ENCODE measurements around the gene SLC5A6.
A peak's percentile ranks its signal among the peaks of the same experiment; 100 is the strongest.

SLC5A6 gene

GRCh38 chr2:27236136-27236535 lies 24.1 kb upstream of the SLC5A6 start:
- no peak for DNase-seq

DNA sequence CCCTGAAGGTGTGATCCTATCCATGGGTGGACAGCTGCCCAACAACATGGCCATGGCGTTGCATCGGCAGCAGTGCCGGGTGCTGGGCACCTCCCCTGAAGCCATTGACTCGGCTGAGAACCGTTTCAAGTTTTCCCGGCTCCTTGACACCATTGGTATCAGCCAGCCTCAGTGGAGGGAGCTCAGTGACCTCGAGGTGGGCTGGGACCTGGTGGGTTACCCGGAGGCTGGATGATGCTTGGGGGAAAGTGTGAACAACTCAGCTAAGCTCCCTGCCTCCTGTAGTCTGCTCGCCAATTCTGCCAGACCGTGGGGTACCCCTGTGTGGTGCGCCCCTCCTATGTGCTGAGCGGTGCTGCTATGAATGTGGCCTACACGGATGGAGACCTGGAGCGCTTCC lies 21.3 kb upstream of the SLC5A6 start:
- DNase-seq: no peak

DNA sequence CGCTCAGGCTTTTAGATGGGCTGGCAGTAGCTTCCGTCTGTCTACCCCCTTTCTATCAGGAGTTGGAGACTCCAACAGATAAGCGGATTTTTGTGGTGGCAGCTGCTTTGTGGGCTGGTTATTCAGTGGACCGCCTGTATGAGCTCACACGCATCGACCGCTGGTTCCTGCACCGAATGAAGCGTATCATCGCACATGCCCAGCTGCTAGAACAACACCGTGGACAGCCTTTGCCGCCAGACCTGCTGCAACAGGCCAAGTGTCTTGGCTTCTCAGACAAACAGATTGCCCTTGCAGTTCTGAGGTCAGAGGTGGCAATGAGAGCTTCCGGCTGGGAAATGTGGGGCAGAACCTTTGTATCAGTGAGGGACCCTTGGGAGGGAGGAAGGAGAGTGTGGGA lies 19.9 kb upstream of the SLC5A6 start:
- no peak for DNase-seq

GRCh38 chr2:27227501-27227900 lies 15.4 kb upstream of the SLC5A6 start:
- no peak for DNase-seq

- no peak for DNase-seq
These were observed 13.5 kb upstream of the SLC5A6 start for GRCh38 chr2:27225526-27225925.

DNA sequence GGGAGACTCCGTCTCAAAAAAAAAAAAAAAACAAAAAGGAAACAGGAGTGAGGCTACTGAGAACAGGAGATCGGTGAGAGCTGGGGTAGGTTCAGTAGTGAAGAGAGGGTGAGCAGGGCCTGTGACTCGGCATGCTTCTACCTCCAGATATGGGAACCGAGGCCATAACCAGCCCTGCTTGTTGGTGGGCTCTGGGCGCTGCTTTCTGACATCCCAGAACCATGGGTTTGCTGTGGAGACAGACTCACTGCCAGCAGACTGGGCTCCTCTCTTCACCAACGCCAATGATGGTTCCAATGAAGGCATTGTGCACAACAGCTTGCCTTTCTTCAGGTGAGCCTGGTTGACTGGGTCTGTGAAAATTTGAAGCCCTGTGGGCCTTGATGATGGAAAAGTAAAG lies 11.3 kb upstream of the SLC5A6 start:
- no peak for DNase-seq

GRCh38 chr2:27222407-27222806 lies 10.3 kb upstream of the SLC5A6 start:
- DNase-seq: no peak

GRCh38 chr2:27221166-27221565 lies 9.1 kb upstream of the SLC5A6 start:
- no peak for DNase-seq

GRCh38 chr2:27220091-27220490 lies 8.0 kb upstream of the SLC5A6 start:
- no peak for DNase-seq

- no peak for DNase-seq
These were observed 7.0 kb upstream of the SLC5A6 start for GRCh38 chr2:27219091-27219490.

DNA sequence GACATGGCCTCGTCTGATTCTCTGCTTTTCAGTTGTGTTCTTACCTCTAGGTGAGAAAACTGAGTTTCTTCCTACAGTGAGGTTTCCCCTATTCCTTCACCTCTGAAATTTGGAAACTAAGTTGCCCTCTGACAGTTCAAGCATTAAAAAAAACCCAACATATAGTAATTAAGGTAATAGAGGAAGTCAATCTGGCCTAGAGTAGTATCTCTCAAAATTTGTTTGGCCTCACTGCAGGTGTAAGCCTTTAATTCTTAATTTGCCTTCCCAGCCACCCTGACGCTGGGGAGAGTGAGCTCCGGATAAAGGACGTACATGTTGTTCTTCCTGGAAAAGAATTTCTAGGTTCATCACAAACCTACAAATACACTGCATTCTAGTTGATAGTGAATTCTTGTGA lies 6.5 kb upstream of the SLC5A6 start:
- DNase-seq: no peak

DNA sequence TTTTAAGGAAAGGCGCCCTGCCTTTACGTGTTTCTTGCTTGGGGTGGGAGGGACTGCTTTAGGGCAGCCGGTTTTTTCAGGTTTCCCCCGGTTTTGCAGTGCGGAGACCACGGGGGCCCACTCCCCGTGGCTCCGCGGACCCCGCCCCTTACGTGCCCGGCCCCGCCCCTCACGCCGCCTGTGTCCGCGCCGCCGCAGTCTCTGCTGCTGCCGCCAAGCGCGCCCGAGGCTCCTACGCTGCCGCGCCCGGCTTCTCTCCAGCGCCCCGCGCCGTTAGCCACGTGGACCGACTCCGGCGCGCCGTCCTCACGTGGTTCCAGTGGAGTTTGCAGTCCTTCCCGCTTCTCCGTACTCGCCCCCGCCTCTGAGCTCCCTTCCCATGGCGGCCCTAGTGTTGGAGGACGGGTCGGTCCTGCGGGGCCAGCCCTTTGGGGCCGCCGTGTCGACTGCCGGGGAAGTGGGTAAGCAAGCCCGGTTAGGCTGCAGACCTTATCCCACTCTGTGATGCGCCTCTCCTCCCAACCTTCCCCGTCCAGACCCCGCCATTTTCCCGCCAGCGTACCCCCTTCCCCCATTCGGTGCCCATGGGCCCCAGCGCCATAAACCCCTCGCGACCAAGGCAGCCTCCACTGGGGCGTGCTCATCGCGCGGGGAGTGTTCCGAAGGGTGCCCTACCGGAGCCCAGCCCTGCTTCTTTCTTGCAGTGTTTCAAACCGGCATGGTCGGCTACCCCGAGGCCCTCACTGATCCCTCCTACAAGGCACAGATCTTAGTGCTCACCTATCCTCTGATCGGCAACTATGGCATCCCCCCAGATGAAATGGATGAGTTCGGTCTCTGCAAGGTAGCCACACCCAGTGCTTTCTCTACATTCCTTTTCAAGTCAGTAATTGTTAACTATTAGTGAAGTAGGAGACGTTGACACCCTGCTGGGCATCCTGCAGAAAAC lies 5.4 kb upstream of the SLC5A6 start, which contains the start of gene CAD:
CAD (plus strand) TSS at position 197 of the 949 bp plus-strand sequence; CDS start at position 380, 183 bp downstream.
- DNase-seq: peak; percentile 90

DNA sequence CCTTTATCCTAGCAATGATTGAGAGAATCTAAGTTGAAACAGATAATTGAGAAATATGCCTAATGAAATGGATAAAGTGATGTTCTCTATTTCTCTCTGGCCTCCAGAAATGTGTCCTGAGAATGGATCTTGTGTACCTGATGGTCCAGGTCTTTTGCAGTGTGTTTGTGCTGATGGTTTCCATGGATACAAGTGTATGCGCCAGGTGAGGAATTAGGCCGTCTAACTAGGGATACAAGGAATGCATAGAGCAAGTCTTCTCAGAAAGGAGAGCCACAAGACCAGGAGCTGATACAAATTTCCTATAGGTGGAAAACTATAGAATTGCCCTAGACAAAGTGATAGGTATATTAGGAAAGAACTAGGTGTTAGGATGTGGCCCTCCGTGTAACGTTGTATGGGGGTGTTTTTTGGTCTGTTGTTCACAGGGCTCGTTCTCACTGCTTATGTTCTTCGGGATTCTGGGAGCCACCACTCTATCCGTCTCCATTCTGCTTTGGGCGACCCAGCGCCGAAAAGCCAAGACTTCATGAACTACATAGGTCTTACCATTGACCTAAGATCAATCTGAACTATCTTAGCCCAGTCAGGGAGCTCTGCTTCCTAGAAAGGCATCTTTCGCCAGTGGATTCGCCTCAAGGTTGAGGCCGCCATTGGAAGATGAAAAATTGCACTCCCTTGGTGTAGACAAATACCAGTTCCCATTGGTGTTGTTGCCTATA lies 4.5 kb upstream of the SLC5A6 start:
- DNase-seq: no peak

DNA sequence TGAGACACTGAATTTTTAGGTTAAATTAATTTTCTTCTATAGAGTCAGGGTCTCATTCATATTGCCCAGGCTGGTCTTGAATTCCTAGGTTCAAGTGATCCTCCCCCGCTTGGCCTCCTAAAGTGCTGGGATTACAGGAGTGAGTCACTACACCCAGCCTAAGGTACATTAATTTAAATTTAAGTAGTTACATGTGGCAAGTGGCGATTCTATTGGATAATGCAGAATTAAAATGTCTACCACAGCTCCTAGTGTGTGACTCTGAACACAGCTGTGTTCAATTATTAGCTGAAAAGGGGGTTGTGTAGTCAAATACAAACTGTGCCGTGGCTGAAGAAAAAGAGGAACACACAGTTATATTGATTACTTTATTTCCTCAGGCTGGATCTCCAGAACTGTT lies 2.9 kb upstream of the SLC5A6 start:
- no peak for DNase-seq

DNA sequence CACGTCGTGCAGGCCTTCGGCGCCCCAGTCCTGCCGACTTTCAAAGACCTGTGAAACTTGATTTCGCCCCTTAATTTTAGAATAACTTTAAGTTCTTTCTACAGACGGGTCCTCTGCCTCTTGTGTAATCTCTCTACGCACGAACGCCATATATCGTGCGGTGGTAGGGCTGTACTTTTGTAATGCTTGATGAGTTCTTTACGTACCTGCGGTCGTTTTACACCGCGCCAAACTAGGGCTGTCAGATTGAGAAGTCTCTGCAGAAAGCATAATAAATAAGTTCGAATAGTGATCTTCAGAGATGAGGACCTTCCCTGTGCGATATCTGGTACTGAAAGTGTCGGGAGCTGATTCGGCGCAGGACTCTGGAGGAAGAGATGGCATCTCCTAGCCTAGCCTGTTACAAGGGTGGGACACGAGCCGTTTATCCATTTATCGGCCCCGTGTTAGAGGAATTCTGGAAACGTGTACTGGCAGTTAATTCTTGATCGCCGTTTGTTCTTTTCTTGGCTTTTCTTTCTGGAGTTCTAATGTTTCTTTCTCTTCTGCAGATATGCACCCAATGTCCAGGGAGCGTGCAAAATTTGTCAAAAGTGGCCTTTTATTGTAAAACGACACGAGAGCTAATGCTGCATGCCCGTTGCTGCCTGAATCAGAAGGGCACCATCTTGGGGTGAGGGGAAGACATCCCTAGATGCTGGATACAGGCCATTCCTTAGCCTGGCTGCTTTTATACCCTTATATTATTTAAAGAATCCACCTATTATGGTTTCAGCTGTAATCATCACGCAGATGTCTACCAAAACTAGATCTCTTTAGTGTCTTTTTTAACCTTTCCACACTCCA lies 781 bp upstream of the SLC5A6 start:
- DNase-seq: peak; percentile 54

GRCh38 chr2:27211241-27211942 lies 676 bp downstream of the SLC5A6 start:
- peak; percentile 9 for DNase-seq

DNA sequence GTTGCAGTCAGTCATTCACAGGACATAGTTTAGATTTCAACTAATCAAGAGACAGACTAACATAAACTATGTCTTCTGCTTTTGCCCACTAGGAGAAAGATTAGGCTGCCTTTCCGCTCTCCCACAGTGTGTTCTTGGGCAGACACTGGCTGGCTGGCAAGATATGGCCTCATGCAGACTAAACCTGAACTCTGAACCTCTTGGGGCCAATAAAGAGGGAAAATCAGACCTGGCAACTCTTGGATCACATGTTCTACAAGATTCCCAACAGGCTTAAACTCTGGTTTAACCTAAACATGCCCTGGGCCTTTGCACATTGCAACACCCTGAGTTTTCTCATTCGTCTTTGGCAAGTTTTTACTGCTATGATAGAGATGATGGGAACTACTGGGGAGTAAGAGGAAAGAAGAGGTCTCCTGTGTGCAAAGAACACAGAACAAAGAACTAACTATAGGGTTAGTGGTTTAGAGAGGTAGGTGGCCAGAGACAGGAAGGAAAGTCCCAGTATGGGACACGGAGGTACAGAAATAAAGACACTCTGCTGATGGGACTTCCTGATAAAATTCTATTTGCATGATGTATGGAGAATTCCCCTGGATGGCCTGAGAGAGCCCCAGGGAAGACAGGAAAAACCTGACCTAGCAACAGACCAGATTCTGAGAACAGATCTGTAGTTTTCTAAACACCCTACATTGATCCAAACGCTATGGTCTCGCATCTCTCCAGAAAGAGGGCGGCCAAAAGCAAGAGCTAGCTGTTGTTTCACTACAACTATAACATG lies 2.3 kb downstream of the SLC5A6 start:
- no peak for DNase-seq

GRCh38 chr2:27208486-27209050 lies 3.5 kb downstream of the SLC5A6 start:
- no peak for DNase-seq

GRCh38 chr2:27206346-27206745 lies 5.7 kb downstream of the SLC5A6 start:
- DNase-seq: no peak

DNA sequence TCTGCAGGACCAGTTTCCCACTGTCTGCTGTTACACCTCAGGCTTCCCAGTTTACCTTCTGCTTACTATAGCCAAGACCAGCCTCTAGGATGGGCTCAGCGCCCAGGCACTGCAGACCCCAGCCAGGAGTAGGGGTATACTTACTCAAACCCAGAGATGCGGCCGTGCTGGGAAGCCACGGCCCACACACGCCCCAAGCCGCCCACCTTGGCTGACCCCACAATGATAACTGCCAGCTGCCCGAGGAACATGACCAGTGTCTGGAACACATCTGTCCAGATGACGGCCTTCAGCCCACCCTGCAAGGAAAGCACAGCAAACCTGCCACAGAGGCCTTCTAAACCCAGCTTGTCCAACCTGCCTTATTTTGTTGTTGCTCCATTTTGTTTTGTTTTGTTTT lies 6.9 kb downstream of the SLC5A6 start:
- no peak for DNase-seq

DNA sequence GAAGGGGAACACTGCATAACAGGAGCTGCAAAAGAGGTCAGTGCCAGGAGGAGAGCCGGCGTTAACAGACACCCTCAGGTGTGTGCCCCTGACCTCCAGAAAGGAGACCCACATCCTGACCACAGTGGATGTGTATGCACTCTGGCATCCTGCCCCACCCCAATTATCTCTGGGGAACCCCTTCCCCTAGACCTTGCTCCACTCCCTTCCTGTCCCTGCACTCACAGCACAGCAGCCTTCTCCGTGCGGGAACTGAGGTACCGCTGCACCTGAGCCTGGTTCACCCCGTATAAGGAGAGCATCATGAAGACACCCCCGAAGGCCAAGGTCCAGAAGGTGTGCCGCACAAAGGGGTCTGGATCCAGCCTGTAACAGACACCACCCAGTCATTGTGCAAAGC lies 7.5 kb downstream of the SLC5A6 start:
- no peak for DNase-seq

All from stimulated activated CD4-positive, alpha-beta T cell treated with anti-CD3 and anti-CD28 coated beads, Interleukin-4, amount 100 ng/mL, for 24 hours (primary cell).